WTC11 (cell line): ENCODE data around the gene ADAM12. TPM values are rescaled to one million over a fixed set of nuclear protein-coding genes. Genes with fewer than 3 reads are reported as not detected.

Experiments
- ATAC-seq: fragments of 200-7000 bp; cut with Tn5 transposase; 2 replicates; pipeline ENCODE4 v1.10.0; 2021; ENCODE audit warnings: mild to moderate bottlenecking, moderate library complexity
- CTCF ChIA-PET: fragments of 300-600 bp; sonication (Branson Sonifier 250); formaldehyde crosslinking; loops from one replicate; lab custom pipeline; 2021; ENCODE audit warnings: antibody characterized with exemption; lab: Charles Lee
- POLR2A ChIA-PET: fragments of 350-600 bp; sonication (Branson Sonifier 250); formaldehyde crosslinking; loops from one replicate; lab custom pipeline; 2021; ENCODE audit warnings: antibody characterized with exemption; lab: Charles Lee
- DNase-seq: peaks from one replicate; pipeline ENCODE4 v3.0.0; 2021; ENCODE audit warnings: low spot score
- H3K27ac Mint-ChIP-seq: 2 replicates; pipeline ENCODE4 v1.8.0; 2021; ENCODE audit warnings: mixed read lengths
- H3K27me3 Mint-ChIP-seq: 2 replicates; pipeline ENCODE4 v1.8.0; 2021; ENCODE audit warnings: low read depth, mild to moderate bottlenecking, moderate library complexity, mixed read lengths
- H3K36me3 Mint-ChIP-seq: 2 replicates; pipeline ENCODE4 v1.8.0; 2021; ENCODE audit warnings: mixed read lengths
- H3K4me1 Mint-ChIP-seq: 2 replicates; pipeline ENCODE4 v1.8.0; 2022; ENCODE audit warnings: mixed read lengths
- H3K4me3 Mint-ChIP-seq: 2 replicates; pipeline ENCODE4 v1.8.0; 2021; ENCODE audit warnings: mild to moderate bottlenecking, moderate library complexity, mixed read lengths
- H3K9me3 Mint-ChIP-seq: 2 replicates; pipeline ENCODE4 v1.8.0; 2021; ENCODE audit warnings: mixed read lengths
- CREB1 ChIP-seq: sonication (generic); formaldehyde crosslinking; IDR thresholded peaks from 2 replicates; pipeline ENCODE4 v1.8.0; 2023; ENCODE audit warnings: mild to moderate bottlenecking, missing genetic modification reagents
- E2F4 ChIP-seq: sonication (generic); formaldehyde crosslinking; IDR thresholded peaks from 2 replicates; pipeline ENCODE4 v1.8.1; 2022; ENCODE audit warnings: low read depth, mild to moderate bottlenecking, moderate library complexity, missing genetic modification reagents, borderline replicate concordance
- ERG ChIP-seq: fragments of 250-450 bp; sonication (Bioruptor Pico); IDR thresholded peaks from 2 replicates; pipeline ENCODE4 v1.8.0; 2021; ENCODE audit warnings: mild to moderate bottlenecking
- HMGA2 ChIP-seq: fragments of 250-450 bp; sonication (Bioruptor Pico); IDR thresholded peaks from 2 replicates; pipeline ENCODE4 v1.4.0; 2021; ENCODE audit warnings: mild to moderate bottlenecking, moderate library complexity
- MAX ChIP-seq: sonication (generic); formaldehyde crosslinking; IDR thresholded peaks from 2 replicates; pipeline ENCODE4 v1.8.0; 2022; ENCODE audit warnings: mild to moderate bottlenecking, missing genetic modification reagents
- MYBL2 ChIP-seq: sonication (generic); formaldehyde crosslinking; IDR thresholded peaks from 2 replicates; pipeline ENCODE4 v1.8.1; 2023; ENCODE audit warnings: mild to moderate bottlenecking, moderate library complexity, missing genetic modification reagents
- NFE2L1 ChIP-seq: sonication (generic); formaldehyde crosslinking; IDR thresholded peaks from 2 replicates; pipeline ENCODE4 v1.8.1; 2023; ENCODE audit warnings: missing genetic modification reagents
- NR2C2 ChIP-seq: sonication (generic); formaldehyde crosslinking; IDR thresholded peaks from 2 replicates; pipeline ENCODE4 v1.8.0; 2022; ENCODE audit warnings: mild to moderate bottlenecking, missing genetic modification reagents
- PRDM15 ChIP-seq: sonication (generic); formaldehyde crosslinking; IDR thresholded peaks from 2 replicates; pipeline ENCODE4 v1.8.0; 2022; ENCODE audit warnings: missing genetic modification reagents
- PRRX2 ChIP-seq: fragments of 250-450 bp; sonication (Bioruptor Pico); IDR thresholded peaks from 2 replicates; pipeline ENCODE4 v1.8.0; 2021; ENCODE audit warnings: mild to moderate bottlenecking
- RELA ChIP-seq: sonication (generic); formaldehyde crosslinking; IDR thresholded peaks from 2 replicates; pipeline ENCODE4 v1.8.1; 2022; ENCODE audit warnings: missing genetic modification reagents, mild to moderate bottlenecking, borderline replicate concordance
- RORB ChIP-seq: fragments of 250-450 bp; sonication (Bioruptor Pico); IDR thresholded peaks from 2 replicates; pipeline ENCODE4 v1.9.0; 2021; ENCODE audit warnings: mild to moderate bottlenecking
- TP53 ChIP-seq: sonication (generic); formaldehyde crosslinking; IDR thresholded peaks from 2 replicates; pipeline ENCODE4 v1.8.1; 2023; ENCODE audit warnings: mild to moderate bottlenecking, missing genetic modification reagents
- ZBTB21 ChIP-seq: sonication (generic); formaldehyde crosslinking; IDR thresholded peaks from 2 replicates; pipeline ENCODE4 v1.8.1; 2023; ENCODE audit warnings: mild to moderate bottlenecking, missing genetic modification reagents, borderline replicate concordance
- ZNF281 ChIP-seq: sonication (generic); formaldehyde crosslinking; IDR thresholded peaks from 2 replicates; pipeline ENCODE4 v1.8.0; 2023; ENCODE audit warnings: mild to moderate bottlenecking, missing genetic modification reagents
- ZNF396 ChIP-seq: fragments of 250-450 bp; sonication (Bioruptor Pico); IDR thresholded peaks from 2 replicates; pipeline ENCODE4 v1.8.0; 2021; ENCODE audit warnings: mild to moderate bottlenecking, moderate library complexity, borderline replicate concordance
- total RNA-seq: library from RNA; stranded (reverse); gene quantifications from 3 replicates; pipeline ENCODE4 v1.2.3, GENCODE V29; 2021

Gene ADAM12
- total RNA-seq, 1 experiment from 2014 or later: 0.22 TPM

- Mint-ChIP-seq H3K27me3 (peaks cover 2% of the 10 kb centered on the region; the same call in 1 of the 2 replicates), H3K9me3 (peaks cover 4% of the 10 kb centered on the region), H3K36me3 (no peaks in the 10 kb centered on the region), H3K4me3 (no peak overlapping the region), H3K27ac (no peak overlapping the region), H3K4me1 (peaks cover 7% of the 10 kb centered on the region)
- no peak for DNase-seq
- ChIA-PET CTCF (no interaction called here), POLR2A (no interaction called here)
- ATAC-seq: no peak
- TF ChIP-seq ZBTB21 (CRISPR knock-in tag): no peak
- no peak for TF ChIP-seq NFE2L1 (CRISPR knock-in tag)
These were observed 375.8 kb downstream of the ADAM12 start for GRCh38 chr10:126012485-126012884.

GRCh38 chr10:126011995-126012394, 376.3 kb downstream of the ADAM12 start:
- CTCF ChIA-PET: no interaction called here
- no peaks in the 10 kb centered on the region for H3K36me3 Mint-ChIP-seq
- H3K4me1 Mint-ChIP-seq: peaks cover 7% of the 10 kb centered on the region

GRCh38 chr10:126009650-126010049, 378.6 kb downstream of the ADAM12 start:
- TF ChIP-seq HMGA2 (CRISPR knock-in tag) (no peak), TP53 (CRISPR knock-in tag) (no peak), CREB1 (CRISPR knock-in tag) (no peak), E2F4 (CRISPR knock-in tag) (no peak), PRDM15 (no peak), ZNF396 (CRISPR knock-in tag) (no peak), PRRX2 (CRISPR knock-in tag) (no peak), RORB (CRISPR knock-in tag) (no peak), MYBL2 (no peak), RELA (CRISPR knock-in tag) (no peak), NR2C2 (CRISPR knock-in tag) (no peak), ZNF281 (no peak)
- Mint-ChIP-seq H3K9me3 (peaks cover 4% of the 10 kb centered on the region), H3K27me3 (peaks cover 2% of the 10 kb centered on the region; the same call in 1 of the 2 replicates), H3K36me3 (no peaks in the 10 kb centered on the region), H3K27ac (no peak overlapping the region), H3K4me1 (peaks cover 7% of the 10 kb centered on the region), H3K4me3 (no peak overlapping the region)
- DNase-seq: no peak
- ChIA-PET POLR2A (no interaction called here), CTCF (interaction anchor here (1.4 kb wide), 1 partner anchor 75 kb away, joined by 5 read pairs; no protein-coding TSS in a partner anchor)
- no peak for ATAC-seq

More at GRCh38 chr10:126011995-126012394, 376.3 kb downstream of the ADAM12 start:
- TF ChIP-seq ERG (CRISPR knock-in tag) (no peak), MAX (CRISPR knock-in tag) (no peak)
- ATAC-seq (no peak), DNase-seq (no peak)
- POLR2A ChIA-PET: no interaction called here
- H3K4me3 Mint-ChIP-seq: no peak overlapping the region
- no peak overlapping the region for H3K27ac Mint-ChIP-seq
- H3K9me3 Mint-ChIP-seq: peaks cover 4% of the 10 kb centered on the region
- peaks cover 2% of the 10 kb centered on the region; the same call in 1 of the 2 replicates for H3K27me3 Mint-ChIP-seq
